H9 (cell line): ENCODE results near the gene CYP2B6. TPM values are rescaled to one million over a fixed set of nuclear protein-coding genes. Genes with fewer than 3 reads are reported as not detected.

Source experiments
- DNase-seq: peaks from one replicate; pipeline ENCODE4 v3.0.0-alpha.2; 2017
- H2AFZ ChIP-seq: one replicate; pipeline ENCODE4 v1.6.1; 2013; ENCODE audit warnings: mild to moderate bottlenecking, low read length, control low read depth, moderate library complexity
- H2AK5ac ChIP-seq: 2 replicates; pipeline ENCODE4 v1.6.1; 2013; ENCODE audit warnings: low read length, control low read depth, mixed read lengths; ENCODE audit not compliant: insufficient read length
- H2BK120ac ChIP-seq: one replicate; pipeline ENCODE4 v1.6.1; 2013; ENCODE audit warnings: low read depth, mild to moderate bottlenecking, low read length, control low read depth, inconsistent platforms; ENCODE audit not compliant: poor library complexity, severe bottlenecking
- H2BK12ac ChIP-seq: 2 replicates; pipeline ENCODE4 v1.6.1; 2013; ENCODE audit warnings: low read length, control low read depth, mixed read lengths, low read depth; ENCODE audit not compliant: insufficient read length
- H2BK15ac ChIP-seq: 2 replicates; pipeline ENCODE4 v1.6.1; 2013; ENCODE audit warnings: low read depth, low read length, control low read depth
- H2BK20ac ChIP-seq: one replicate; pipeline ENCODE4 v1.6.1; 2013; ENCODE audit warnings: low read depth, mild to moderate bottlenecking, low read length, control low read depth, inconsistent platforms; ENCODE audit not compliant: poor library complexity, severe bottlenecking
- H2BK5ac ChIP-seq: 2 replicates; pipeline ENCODE4 v1.6.1; 2013; ENCODE audit warnings: low read length, control low read depth, mixed read lengths; ENCODE audit not compliant: insufficient read length
- H3K14ac ChIP-seq: 2 replicates; pipeline ENCODE4 v1.6.1; 2013; ENCODE audit warnings: low read length, control low read depth; ENCODE audit not compliant: insufficient read depth
- H3K18ac ChIP-seq: 2 replicates; pipeline ENCODE4 v1.6.1; 2013; ENCODE audit warnings: low read depth, mild to moderate bottlenecking, mixed read lengths, low read length, control low read depth; ENCODE audit not compliant: insufficient read length
- H3K23ac ChIP-seq: 2 replicates; pipeline ENCODE4 v1.6.1; 2013; ENCODE audit warnings: low read length, control low read depth, mixed read lengths, low read depth; ENCODE audit not compliant: insufficient read length
- H3K23me2 ChIP-seq: 2 replicates; pipeline ENCODE4 v1.6.1; 2013; ENCODE audit warnings: low read depth, mild to moderate bottlenecking, mixed read lengths, low read length, control low read depth; ENCODE audit not compliant: insufficient read length, poor library complexity, severe bottlenecking
- H3K27ac ChIP-seq: 2 replicates; pipeline ENCODE4 v1.5.1; 2013; ENCODE audit warnings: low read length, control low read depth, mixed read lengths, low read depth; ENCODE audit not compliant: insufficient read length
- H3K27me3 ChIP-seq: 2 replicates; pipeline ENCODE4 v1.6.1; 2013; ENCODE audit warnings: low read length, control low read depth, inconsistent platforms; ENCODE audit not compliant: insufficient read depth
- H3K4ac ChIP-seq: 2 replicates; pipeline ENCODE4 v1.6.1; 2013; ENCODE audit warnings: low read depth, mild to moderate bottlenecking, control low read depth, inconsistent platforms, low read length, moderate library complexity
- H3K4me1 ChIP-seq: 2 replicates; pipeline ENCODE4 v1.6.1; 2013; ENCODE audit warnings: low read length, control low read depth, inconsistent platforms; ENCODE audit not compliant: insufficient read depth
- H3K4me2 ChIP-seq: 2 replicates; pipeline ENCODE4 v1.6.1; 2013; ENCODE audit warnings: low read length, control low read depth, mixed read lengths; ENCODE audit not compliant: insufficient read length, insufficient read depth
- H3K56ac ChIP-seq: 2 replicates; pipeline ENCODE4 v1.6.1; 2013; ENCODE audit warnings: low read depth, mild to moderate bottlenecking, mixed read lengths, low read length, control low read depth; ENCODE audit not compliant: insufficient read length
- H3K79me1 ChIP-seq: 2 replicates; pipeline ENCODE4 v1.6.1; 2013; ENCODE audit warnings: low read depth, mild to moderate bottlenecking, moderate library complexity, low read length, control low read depth, inconsistent platforms; ENCODE audit not compliant: insufficient read depth, poor library complexity, severe bottlenecking
- H3K79me2 ChIP-seq: 2 replicates; pipeline ENCODE4 v1.6.1; 2013; ENCODE audit warnings: low read length, control low read depth, inconsistent platforms; ENCODE audit not compliant: insufficient read depth
- H3K9ac ChIP-seq: 2 replicates; pipeline ENCODE4 v1.6.1; 2013; ENCODE audit warnings: low read length, control low read depth, mixed read lengths; ENCODE audit not compliant: insufficient read length; ENCODE audit errors: extremely low read depth
- H3K9me3 ChIP-seq: one replicate; pipeline ENCODE4 v1.6.1; 2013; ENCODE audit warnings: low read depth, low read length, inconsistent platforms; ENCODE audit not compliant: control insufficient read depth
- H3T11ph ChIP-seq: one replicate; pipeline ENCODE4 v1.6.1; 2013; ENCODE audit warnings: mild to moderate bottlenecking, low read length, control low read depth, inconsistent platforms
- H4K20me1 ChIP-seq: one replicate; pipeline ENCODE4 v1.6.1; 2013; ENCODE audit not compliant: control insufficient read depth, insufficient read length, insufficient read depth
- H4K5ac ChIP-seq: 2 replicates; pipeline ENCODE4 v1.6.1; 2013; ENCODE audit warnings: low read depth, mild to moderate bottlenecking, mixed read lengths, low read length, control low read depth; ENCODE audit not compliant: insufficient read length
- H4K8ac ChIP-seq: replicated peaks from 2 replicates; pipeline ENCODE4 v1.6.1; 2013; ENCODE audit warnings: low read length, control low read depth, mixed read lengths, low read depth; ENCODE audit not compliant: insufficient read length
- H4K91ac ChIP-seq: 2 replicates; pipeline ENCODE4 v1.6.1; 2013; ENCODE audit warnings: low read depth, mild to moderate bottlenecking, moderate library complexity, mixed read lengths, low read length, control low read depth; ENCODE audit not compliant: insufficient read length
- H3K27ac Mint-ChIP-seq, 3 experiments: 2 replicates in 2 of 3; 3 replicates in 1 of 3; pipeline ENCODE4 v1.8.0; 2020 to 2021; ENCODE audit warnings: mixed read lengths in 3 of 3, mild to moderate bottlenecking in 1 of 3, moderate library complexity in 1 of 3
- H3K27me3 Mint-ChIP-seq: 2 replicates; pipeline ENCODE4 v1.8.0; 2021; ENCODE audit warnings: low read depth, mild to moderate bottlenecking, moderate library complexity, mixed read lengths
- H3K36me3 Mint-ChIP-seq, 3 experiments: 2 replicates in 2 of 3; 3 replicates in 1 of 3; pipeline ENCODE4 v1.8.0; 2020 to 2021; ENCODE audit warnings: low read depth in 3 of 3, mixed read lengths in 3 of 3; ENCODE audit not compliant: insufficient read depth in 1 of 3
- H3K4me1 Mint-ChIP-seq, 2 experiments: 2 replicates each; pipeline ENCODE4 v1.8.0; 2020; ENCODE audit warnings: mixed read lengths in 2 of 2
- H3K4me3 Mint-ChIP-seq, 2 experiments: 2 replicates in 1 of 2; 3 replicates in 1 of 2; pipeline ENCODE4 v1.8.0; 2020 to 2021; ENCODE audit warnings: mild to moderate bottlenecking in 2 of 2, mixed read lengths in 2 of 2, moderate library complexity in 1 of 2
- H3K9me3 Mint-ChIP-seq, 2 experiments: 2 replicates in 1 of 2; 3 replicates in 1 of 2; pipeline ENCODE4 v1.8.0; 2020; ENCODE audit warnings: mild to moderate bottlenecking in 2 of 2, mixed read lengths in 2 of 2, moderate library complexity in 1 of 2
- CTCF ChIP-seq: fragments of 200-600 bp; sonication (generic); conservative IDR thresholded peaks from 3 replicates; pipeline ENCODE4 v1.8.0; 2021; ENCODE audit warnings: antibody characterized with exemption, mild to moderate bottlenecking
- WGBS: extraction: QIAGEN DNeasy Blood & Tissue Kit; methylation state at CpG from one replicate; pipeline ENCODE4 v1.1.7; 2013; ENCODE audit warnings: missing lambda C conversion rate, low lambda C conversion rate, mixed read lengths; ENCODE audit not compliant: insufficient read length; ENCODE audit errors: extremely low coverage; 5-methylcytosine and 5-hydroxymethylcytosine counted together
- total RNA-seq: library from RNA; stranded (reverse); gene quantifications from 2 replicates; pipeline ENCODE4 v1.2.1, GENCODE V29; 2021

Gene CYP2B6
- total RNA-seq, 1 experiment from 2014 or later = 3.0 TPM

- Histone ChIP-seq H3K27me3 (no peaks in the 10 kb centered on the region), H2BK20ac (no peak overlapping the region), H3K79me2 (no peaks in the 10 kb centered on the region), H3K9ac (no peak overlapping the region), H2AK5ac (no peak overlapping the region), H4K8ac (no peak overlapping the region), H3K4me1 (no peaks in the 10 kb centered on the region), H2BK5ac (no peak overlapping the region), H3K18ac (no peak overlapping the region), H2BK15ac (no peak overlapping the region), H4K20me1 (no peaks in the 10 kb centered on the region), H4K91ac (no peak overlapping the region), H3T11ph (no peak overlapping the region), H3K79me1 (no peaks in the 10 kb centered on the region), H2BK120ac (no peak overlapping the region), H3K23me2 (no peaks in the 10 kb centered on the region), H3K56ac (no peak overlapping the region), H3K23ac (no peak overlapping the region), H4K5ac (no peak overlapping the region), H3K9me3 (peaks cover 9% of the 10 kb centered on the region), H3K4me2 (no peak overlapping the region), H3K4ac (no peak overlapping the region), H3K27ac (no peak overlapping the region), H2BK12ac (no peak overlapping the region), H3K14ac (no peak overlapping the region), H2AFZ (no peak overlapping the region)
- Mint-ChIP-seq H3K36me3 (peaks cover 0 to 6% (median 0%) of the 10 kb centered on the region in 3 experiments; a peak in 1 of 7 replicates), H3K4me1 (no peaks in the 10 kb centered on the region), H3K27me3 (peaks cover 7% of the 10 kb centered on the region), H3K9me3 (peaks cover 18 to 19% of the 10 kb centered on the region in 2 experiments), H3K4me3 (no peak overlapping the region), H3K27ac (no peak overlapping the region)
- DNase-seq = no peak
- WGBS = no CpG with 5 or more reads among the region's 1 CpG
- no peak for TF ChIP-seq CTCF
These were observed 30.9 kb upstream of the CYP2B6 start for GRCh38 chr19:40960062-40960685.
